CD4-positive, alpha-beta T cell treated with Interleukin-1 beta for 1 hour (primary cell): ENCODE results near the gene ASMT.
A peak's percentile ranks its signal among the peaks of the same experiment; 100 is the strongest.
"Not testable (repeated sequence)": the region's sequence is repeated elsewhere in the genome, so short reads cannot be mapped to it uniquely, and the experiment has no call there.

Experiments
- DNase-seq, 2 donors: peaks; one replicate each; pipeline ENCODE4 v3.0.0-alpha.2; 2020 to 2022

ASMT gene

GRCh38 chrX:1614927-1615326, at the start of gene ASMT:
Gene ASMT, plus strand, starts transcription at chrX:1615059. Its CDS starts 141 bp downstream, at chrX:1615200.
- no peak for DNase-seq

GRCh38 chrX:1574181-1574580, 40.7 kb upstream of the ASMT start:
- DNase-seq, result not testable (repeated sequence)

GRCh38 chrX:1576201-1576992, 38.5 kb upstream of the ASMT start:
- peak in 1 of 2 donors; percentile 45 for DNase-seq

GRCh38 chrX:1577845-1578244, 37.0 kb upstream of the ASMT start:
- no peak for DNase-seq

GRCh38 chrX:1578511-1579173, 36.2 kb upstream of the ASMT start:
- DNase-seq, result no peak

- DNase-seq, result peak; percentile 78 to 80
Observed at GRCh38 chrX:1581132-1581531, 33.7 kb upstream of the ASMT start.

GRCh38 chrX:1582686-1583437, 32.0 kb upstream of the ASMT start:
- peak in 1 of 2 donors; percentile 66 for DNase-seq

- DNase-seq, result no peak
Observed at GRCh38 chrX:1584237-1585011, 30.4 kb upstream of the ASMT start.

GRCh38 chrX:1587161-1587560, 27.7 kb upstream of the ASMT start:
- DNase-seq, result no peak

- DNase-seq, result no peak
Observed at GRCh38 chrX:1589356-1590130, 25.3 kb upstream of the ASMT start.

- DNase-seq, result peak; percentile 98
Observed at GRCh38 chrX:1591102-1591862, 23.6 kb upstream of the ASMT start, which contains the start of gene AKAP17A. Gene AKAP17A, plus strand, starts transcription at chrX:1591604. Its CDS starts 1,859 bp downstream, at chrX:1593463.

- DNase-seq, result no peak
Observed at GRCh38 chrX:1591863-1592469, 22.9 kb upstream of the ASMT start.

- peak in 1 of 2 donors; percentile 26 for DNase-seq
Observed at GRCh38 chrX:1592470-1593142, 22.3 kb upstream of the ASMT start.

GRCh38 chrX:1593286-1594271, 21.3 kb upstream of the ASMT start:
- DNase-seq, result no peak

GRCh38 chrX:1595711-1596060, 19.2 kb upstream of the ASMT start:
- no peak for DNase-seq

- DNase-seq, result no peak
Observed at GRCh38 chrX:1596676-1597344, 18.0 kb upstream of the ASMT start.

GRCh38 chrX:1597345-1598020, 17.4 kb upstream of the ASMT start:
- DNase-seq, result no peak
